Measurements from ENCODE around the gene KPNA6. TPM values are rescaled to one million over a fixed set of nuclear protein-coding genes. Genes with fewer than 3 reads are reported as not detected.

Gene KPNA6
- total and polyA plus RNA-seq, 2 of the 13 experiments (the other 11 are each of a cell fraction or from before 2014, with no cell fraction given) = 22.0 to 47.5 TPM

GRCh38 chr1:32107742-32108661 is at the start of gene KPNA6 (continued):
- TF ChIP-seq, protein P1, sequence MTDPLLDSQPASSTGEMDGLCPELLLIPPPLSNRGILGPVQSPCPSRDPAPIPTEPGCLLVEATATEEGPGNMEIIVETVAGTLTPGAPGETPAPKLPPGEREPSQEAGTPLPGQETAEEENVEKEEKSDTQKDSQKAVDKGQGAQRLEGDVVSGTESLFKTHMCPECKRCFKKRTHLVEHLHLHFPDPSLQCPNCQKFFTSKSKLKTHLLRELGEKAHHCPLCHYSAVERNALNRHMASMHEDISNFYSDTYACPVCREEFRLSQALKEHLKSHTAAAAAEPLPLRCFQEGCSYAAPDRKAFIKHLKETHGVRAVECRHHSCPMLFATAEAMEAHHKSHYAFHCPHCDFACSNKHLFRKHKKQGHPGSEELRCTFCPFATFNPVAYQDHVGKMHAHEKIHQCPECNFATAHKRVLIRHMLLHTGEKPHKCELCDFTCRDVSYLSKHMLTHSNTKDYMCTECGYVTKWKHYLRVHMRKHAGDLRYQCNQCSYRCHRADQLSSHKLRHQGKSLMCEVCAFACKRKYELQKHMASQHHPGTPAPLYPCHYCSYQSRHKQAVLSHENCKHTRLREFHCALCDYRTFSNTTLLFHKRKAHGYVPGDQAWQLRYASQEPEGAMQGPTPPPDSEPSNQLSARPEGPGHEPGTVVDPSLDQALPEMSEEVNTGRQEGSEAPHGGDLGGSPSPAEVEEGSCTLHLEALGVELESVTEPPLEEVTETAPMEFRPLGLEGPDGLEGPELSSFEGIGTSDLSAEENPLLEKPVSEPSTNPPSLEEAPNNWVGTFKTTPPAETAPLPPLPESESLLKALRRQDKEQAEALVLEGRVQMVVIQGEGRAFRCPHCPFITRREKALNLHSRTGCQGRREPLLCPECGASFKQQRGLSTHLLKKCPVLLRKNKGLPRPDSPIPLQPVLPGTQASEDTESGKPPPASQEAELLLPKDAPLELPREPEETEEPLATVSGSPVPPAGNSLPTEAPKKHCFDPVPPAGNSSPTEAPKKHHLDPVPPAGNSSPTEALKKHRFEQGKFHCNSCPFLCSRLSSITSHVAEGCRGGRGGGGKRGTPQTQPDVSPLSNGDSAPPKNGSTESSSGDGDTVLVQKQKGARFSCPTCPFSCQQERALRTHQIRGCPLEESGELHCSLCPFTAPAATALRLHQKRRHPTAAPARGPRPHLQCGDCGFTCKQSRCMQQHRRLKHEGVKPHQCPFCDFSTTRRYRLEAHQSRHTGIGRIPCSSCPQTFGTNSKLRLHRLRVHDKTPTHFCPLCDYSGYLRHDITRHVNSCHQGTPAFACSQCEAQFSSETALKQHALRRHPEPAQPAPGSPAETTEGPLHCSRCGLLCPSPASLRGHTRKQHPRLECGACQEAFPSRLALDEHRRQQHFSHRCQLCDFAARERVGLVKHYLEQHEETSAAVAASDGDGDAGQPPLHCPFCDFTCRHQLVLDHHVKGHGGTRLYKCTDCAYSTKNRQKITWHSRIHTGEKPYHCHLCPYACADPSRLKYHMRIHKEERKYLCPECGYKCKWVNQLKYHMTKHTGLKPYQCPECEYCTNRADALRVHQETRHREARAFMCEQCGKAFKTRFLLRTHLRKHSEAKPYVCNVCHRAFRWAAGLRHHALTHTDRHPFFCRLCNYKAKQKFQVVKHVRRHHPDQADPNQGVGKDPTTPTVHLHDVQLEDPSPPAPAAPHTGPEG (CRISPR knock-in tag; IDR thresholded peaks at IDR 0.05) = no peak
- no peak for TF ChIP-seq ZNF12 (CRISPR knock-in tag; IDR thresholded peaks at IDR 0.05)
- TF ChIP-seq ZIK1 (CRISPR knock-in tag; IDR thresholded peaks at IDR 0.05; ENCODE audit: borderline replicate concordance, low read depth) = no peak; the same call in 1 of the 2 replicates
- no peak; the same call in 1 of the 2 replicates for TF ChIP-seq CAMTA2 (CRISPR knock-in tag; IDR thresholded peaks at IDR 0.05; ENCODE audit: borderline replicate concordance)
- peak; percentile 22; the same call in 1 of the 2 replicates for TF ChIP-seq ELF3 (CRISPR knock-in tag; IDR thresholded peaks at IDR 0.05)
- TF ChIP-seq ZNF350 (CRISPR knock-in tag; IDR thresholded peaks at IDR 0.05; ENCODE audit: borderline replicate concordance, low read depth) = peak; percentile 86
- peak; percentile 64; the same call in 1 of the 2 replicates for TF ChIP-seq ZNF383 (CRISPR knock-in tag; IDR thresholded peaks at IDR 0.05; ENCODE audit: borderline replicate concordance)
- no peak for TF ChIP-seq NCOR1 (IDR thresholded peaks at IDR 0.05; ENCODE audit: borderline replicate concordance, low read length)
- TF ChIP-seq ADNP (CRISPR knock-in tag; IDR thresholded peaks at IDR 0.05) = no peak
- peak; percentile 58; the same call in 1 of the 2 replicates for TF ChIP-seq ZBTB25 (CRISPR knock-in tag; IDR thresholded peaks at IDR 0.05)
- TF ChIP-seq, protein P2, sequence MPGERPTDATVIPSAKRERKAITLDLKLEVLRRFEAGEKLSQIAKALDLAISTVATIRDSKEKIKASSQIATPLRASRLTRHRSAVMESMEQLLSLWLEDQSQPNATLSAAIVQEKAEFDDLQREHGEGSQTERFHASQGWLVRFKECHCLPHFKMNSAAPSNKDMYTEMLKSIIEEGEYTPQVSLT (CRISPR knock-in tag; IDR thresholded peaks at IDR 0.05; ENCODE audit: borderline replicate concordance, low read depth) = no peak
- TF ChIP-seq CREB3 (CRISPR knock-in tag; IDR thresholded peaks at IDR 0.05) = no peak
- TF ChIP-seq, protein P3, sequence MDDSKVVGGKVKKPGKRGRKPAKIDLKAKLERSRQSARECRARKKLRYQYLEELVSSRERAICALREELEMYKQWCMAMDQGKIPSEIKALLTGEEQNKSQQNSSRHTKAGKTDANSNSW (CRISPR knock-in tag; IDR thresholded peaks at IDR 0.05; ENCODE audit: borderline replicate concordance) = no peak; the same call in 1 of the 2 replicates
- peak; percentile 55; the same call in 1 of the 2 replicates for TF ChIP-seq NFE2L1 (CRISPR knock-in tag; IDR thresholded peaks at IDR 0.05; ENCODE audit: borderline replicate concordance)
